Liver (tissue), 10 donors: Measurements from ENCODE around the gene EEF1B2. TPM values are rescaled to one million over a fixed set of nuclear protein-coding genes. Genes with fewer than 3 reads are reported as not detected.

Experiments
- DNase-seq: peaks from one replicate; pipeline ENCODE4 v3.0.0-alpha.2; 2017; ENCODE audit warnings: low spot score
- H3K27ac ChIP-seq, 2 donors: one replicate each; pipeline ENCODE4 v1.7.0; 2013; ENCODE audit warnings: inconsistent platforms in 2 of 2, low read length in 2 of 2, control low read depth in 1 of 2, low read depth in 1 of 2, mild to moderate bottlenecking in 1 of 2
- H3K27me3 ChIP-seq, 4 donors: one replicate each; pipeline versions ENCODE4 v1.6.1 to v1.7.0; 2013; ENCODE audit warnings: low read length in 3 of 4, inconsistent platforms in 1 of 4, mild to moderate bottlenecking in 1 of 4, moderate library complexity in 1 of 4; ENCODE audit not compliant: control insufficient read depth in 4 of 4, insufficient read depth in 4 of 4
- H3K36me3 ChIP-seq, 4 donors: one replicate each; pipeline versions ENCODE4 v1.6.1 to v1.7.0; 2013; ENCODE audit warnings: low read length in 3 of 4, mild to moderate bottlenecking in 3 of 4, low read depth in 1 of 4, moderate library complexity in 1 of 4; ENCODE audit not compliant: control insufficient read depth in 4 of 4, insufficient read depth in 3 of 4
- H3K4me1 ChIP-seq, 4 donors: one replicate each; pipeline versions ENCODE4 v1.6.1 to v1.7.0; 2013; ENCODE audit warnings: low read length in 3 of 4, mild to moderate bottlenecking in 3 of 4, moderate library complexity in 1 of 4; ENCODE audit not compliant: control insufficient read depth in 4 of 4, insufficient read depth in 4 of 4
- H3K4me3 ChIP-seq, 3 donors: one replicate each; pipeline versions ENCODE4 v1.6.1 to v1.7.0; 2013; ENCODE audit warnings: low read length in 3 of 3, control low read depth in 1 of 3, low read depth in 1 of 3, mild to moderate bottlenecking in 1 of 3
- H3K9ac ChIP-seq, 2 donors: one replicate each; pipeline ENCODE4 v1.7.0; 2013; ENCODE audit warnings: low read length in 2 of 2, mild to moderate bottlenecking in 2 of 2, moderate library complexity in 2 of 2, control low read depth in 1 of 2, low read depth in 1 of 2
- H3K9me3 ChIP-seq, 4 donors: one replicate each; pipeline versions ENCODE4 v1.6.1 to v1.7.0; 2013; ENCODE audit warnings: low read length in 3 of 4; ENCODE audit not compliant: control insufficient read depth in 4 of 4
- EGR1 ChIP-seq, 2 donors: IDR thresholded peaks; 2 replicates each; pipeline ENCODE4 v1.6.1; 2016 to 2018; ENCODE audit warnings: antibody characterized with exemption in 2 of 2, low read depth in 2 of 2
- HNF4A ChIP-seq, 2 donors: conservative IDR thresholded peaks; 2 replicates each; pipeline ENCODE4 v1.6.1; 2016; ENCODE audit warnings: antibody characterized with exemption in 2 of 2, mild to moderate bottlenecking in 2 of 2
- HNF4G ChIP-seq: IDR thresholded peaks from 2 replicates; pipeline ENCODE4 v1.6.1; 2016; ENCODE audit warnings: antibody characterized with exemption
- MAX ChIP-seq: IDR thresholded peaks from 2 replicates; pipeline ENCODE4 v1.6.1; 2016; ENCODE audit warnings: antibody characterized with exemption
- NR2F2 ChIP-seq: IDR thresholded peaks from 2 replicates; pipeline ENCODE4 v1.6.1; 2016; ENCODE audit warnings: antibody characterized with exemption
- RAD21 ChIP-seq, 2 donors: IDR thresholded peaks; 2 replicates each; pipeline ENCODE4 v1.6.1; 2016; ENCODE audit warnings: antibody characterized with exemption in 2 of 2, mild to moderate bottlenecking in 2 of 2
- RXRA ChIP-seq, 2 donors: IDR thresholded peaks; 2 replicates each; pipeline ENCODE4 v1.6.1; 2017 to 2018; ENCODE audit warnings: antibody characterized with exemption in 2 of 2, mild to moderate bottlenecking in 1 of 2
- SP1 ChIP-seq: IDR thresholded peaks from 2 replicates; pipeline ENCODE4 v1.6.1; 2018; ENCODE audit warnings: antibody characterized with exemption, mild to moderate bottlenecking
- TAF1 ChIP-seq: conservative IDR thresholded peaks from 2 replicates; pipeline ENCODE4 v1.6.1; 2016; ENCODE audit warnings: antibody characterized with exemption, mild to moderate bottlenecking
- WGBS: extraction: QIAGEN DNeasy Blood & Tissue Kit; methylation state at CpG from one replicate; pipeline ENCODE4 v1.1.7; 2013; 5-methylcytosine and 5-hydroxymethylcytosine counted together
- polyA plus RNA-seq, 2 donors: library from polyadenylated mRNA; stranded (reverse) in 1 of 2; unstranded in 1 of 2; fragments of 200-250 nt in 1 of 2; fragments of >200 nt in 1 of 2; fragmentation: Nextera tagmentation in 1 of 2; extraction: Ambion mirVana in 1 of 2; gene quantifications; one replicate each; pipeline versions ENCODE4 v1.2.1 to v1.2.3, GENCODE V29; 2013 to 2015
- small RNA-seq: library from RNA; depleted of rRNA; stranded (forward); fragments of <200 nt; gene quantifications from one replicate; pipeline ENCODE3, GENCODE V24; 2014
- total RNA-seq, 2 donors: library from RNA; depleted of rRNA; stranded (reverse); fragments of >200 nt; gene quantifications; one replicate each; pipeline ENCODE4 v1.2.3, GENCODE V29; 2014
- TF ChIP-seq, protein P1 (sequence below): IDR thresholded peaks from 2 replicates; pipeline ENCODE4 v1.6.1; 2016; ENCODE audit warnings: antibody characterized with exemption
- donor health status: healthy.
- donor health status: healthy.
- donor health status: healthy.
- donor health status: healthy.
- donor health status: healthy.

Gene EEF1B2
- total and polyA plus RNA-seq, 4 donors, result 143 to 365 (median 257) TPM

DNA sequence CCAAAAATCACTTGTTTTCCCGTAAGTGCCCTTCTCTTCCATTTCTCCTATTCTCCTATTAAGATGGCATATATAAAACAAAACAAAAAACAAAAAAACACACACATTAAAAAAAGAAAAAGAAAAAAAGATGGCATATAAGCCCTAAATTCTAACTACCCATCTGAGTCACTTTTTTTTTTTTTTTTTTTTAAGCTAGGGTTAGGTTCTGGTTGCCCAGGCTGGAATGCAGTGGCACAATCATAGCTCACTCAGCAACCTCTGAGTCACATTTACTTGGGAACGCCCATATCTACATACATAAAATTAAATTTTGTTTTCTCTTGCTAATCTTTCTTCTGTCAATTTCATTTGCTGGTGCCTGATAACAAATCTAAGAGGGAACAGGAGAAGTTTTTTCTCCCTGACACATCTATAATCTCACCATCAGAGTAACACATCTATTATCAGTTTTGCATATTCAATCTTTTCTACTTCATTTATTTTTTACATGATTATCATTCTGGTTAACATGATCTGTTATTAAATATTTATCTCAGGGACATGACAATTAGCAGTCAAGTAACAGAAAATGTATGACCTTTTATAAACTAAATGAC lies 52.1 kb downstream of the EEF1B2 start:
- Histone ChIP-seq H3K27me3 (peaks cover 0 to 2% (median 0%) of the 10 kb centered on the region in 4 donors), H3K9me3 (no peaks in the 10 kb centered on the region), H3K4me3 (no peak overlapping the region), H3K27ac (no peak overlapping the region), H3K9ac (no peak overlapping the region), H3K36me3 (no peaks in the 10 kb centered on the region), H3K4me1 (no peaks in the 10 kb centered on the region)
- TF ChIP-seq MAX (no peak), RXRA (IDR thresholded peaks at IDR 0.05) (no peak), TAF1 (no peak), HNF4A (conservative IDR thresholded peaks at IDR 0.05) (no peak), HNF4G (no peak), SP1 (no peak), NR2F2 (no peak), EGR1 (IDR thresholded peaks at IDR 0.05; ENCODE audit: low read depth in 2 of 2) (no peak), RAD21 (IDR thresholded peaks at IDR 0.05) (no peak)
- TF ChIP-seq, protein P1, sequence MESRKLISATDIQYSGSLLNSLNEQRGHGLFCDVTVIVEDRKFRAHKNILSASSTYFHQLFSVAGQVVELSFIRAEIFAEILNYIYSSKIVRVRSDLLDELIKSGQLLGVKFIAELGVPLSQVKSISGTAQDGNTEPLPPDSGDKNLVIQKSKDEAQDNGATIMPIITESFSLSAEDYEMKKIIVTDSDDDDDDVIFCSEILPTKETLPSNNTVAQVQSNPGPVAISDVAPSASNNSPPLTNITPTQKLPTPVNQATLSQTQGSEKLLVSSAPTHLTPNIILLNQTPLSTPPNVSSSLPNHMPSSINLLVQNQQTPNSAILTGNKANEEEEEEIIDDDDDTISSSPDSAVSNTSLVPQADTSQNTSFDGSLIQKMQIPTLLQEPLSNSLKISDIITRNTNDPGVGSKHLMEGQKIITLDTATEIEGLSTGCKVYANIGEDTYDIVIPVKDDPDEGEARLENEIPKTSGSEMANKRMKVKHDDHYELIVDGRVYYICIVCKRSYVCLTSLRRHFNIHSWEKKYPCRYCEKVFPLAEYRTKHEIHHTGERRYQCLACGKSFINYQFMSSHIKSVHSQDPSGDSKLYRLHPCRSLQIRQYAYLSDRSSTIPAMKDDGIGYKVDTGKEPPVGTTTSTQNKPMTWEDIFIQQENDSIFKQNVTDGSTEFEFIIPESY, result no peak
- DNase-seq, result no peak
- 78% methylated on average over 2 of the region's 2 CpGs for WGBS

Small RNA genes lying within 50 kb of the gene (small RNA-seq; reads per million reads assigned to genes)
- gene RF00134 (not detected), gene RF02271 (not detected), gene SNORA41 (not detected), gene SNORD51 (0.20 reads per million)

Other genes with a start within 250 kb of the EEF1B2 start
- 10 to 100 TPM in 1 of 2 donors, 1 to 10 TPM in 1; 8.1 to 10.3 TPM for gene INO80D, start 73.7 kb upstream of the EEF1B2 start, total RNA-seq
- gene INO80D, start 73.7 kb upstream of the EEF1B2 start, polyA plus RNA-seq, result 1 to 10 TPM in 1 of 2 donors, under 1 TPM in 1; 0.76 to 2.6 TPM
- gene NDUFS1, start 451 bp upstream of the EEF1B2 start, total RNA-seq, result 100 to 1,000 TPM in 1 of 2 donors, 10 to 100 TPM in 1; 80.7 to 167 TPM
- 10 to 100 TPM; 39.7 to 85.7 TPM for gene NDUFS1, start 451 bp upstream of the EEF1B2 start, polyA plus RNA-seq
- 1 to 10 TPM; 2.7 to 5.9 TPM for gene ZDBF2, start 114.8 kb downstream of the EEF1B2 start, total RNA-seq
- gene ZDBF2, start 114.8 kb downstream of the EEF1B2 start, polyA plus RNA-seq, result 1 to 10 TPM in 1 of 2 donors, under 1 TPM in 1; 0.97 to 1.2 TPM